Right lobe of liver (tissue), 4 donors: ENCODE results near the gene WIPI1.

Experiments used
- CTCF ChIP-seq, 4 donors: fragments of 200-600 bp in 3 of 4; fragments of 450-650 bp in 1 of 4; IDR thresholded peaks; one replicate each; pipeline versions ENCODE4 v1.5.1 to v1.8.0; 2016 to 2022; ENCODE audit warnings: antibody characterized with exemption in 4 of 4, mild to moderate bottlenecking in 2 of 4
- POLR2A ChIP-seq: fragments of 450-650 bp; IDR thresholded peaks from one replicate; pipeline ENCODE4 v1.6.1; 2017; ENCODE audit warnings: antibody characterized with exemption, mild to moderate bottlenecking
- donor health status: DM: no; HTN: no; CAD: no.
- donor health status: DM: no; HTN: no; CAD: no.
- donor health status: DM: no; HTN: yes; CAD: no.

GRCh38 chr17:68491381-68492231 is 34.3 kb upstream of the WIPI1 start:
- no peak for TF ChIP-seq POLR2A
- TF ChIP-seq CTCF (IDR thresholded peaks at IDR 0.05), result no peak
